Upper lobe of left lung (tissue), 6 donors: ENCODE measurements around the gene DCAF6. TPM values are rescaled to one million over a fixed set of nuclear protein-coding genes. Genes with fewer than 3 reads are reported as not detected.
A peak's percentile ranks its signal among the peaks of the same experiment; 100 is the strongest.

Experiments used
- ATAC-seq, 2 donors: fragments of 200-7000 bp; cut with Tn5 transposase; one replicate each; pipeline ENCODE4 v1.9.1; 2022; ENCODE audit warnings: mild to moderate bottlenecking in 2 of 2, moderate library complexity in 2 of 2; ENCODE audit not compliant: low FRiP score in 2 of 2
- DNase-seq, 2 donors: peaks; one replicate each; pipeline ENCODE4 v3.0.0-alpha.2; 2019 to 2020
- H3K27ac ChIP-seq, 4 donors: fragments of 200-600 bp; sonication (generic); one replicate each; pipeline ENCODE4 v1.5.1; 2016 to 2019
- H3K27me3 ChIP-seq, 4 donors: fragments of 200-600 bp; sonication (generic); one replicate each; pipeline ENCODE4 v1.5.1; 2017 to 2019
- H3K36me3 ChIP-seq, 4 donors: fragments of 200-600 bp; sonication (generic); one replicate each; pipeline ENCODE4 v1.5.1; 2016 to 2019
- H3K4me1 ChIP-seq, 4 donors: fragments of 200-600 bp; sonication (generic); one replicate each; pipeline ENCODE4 v1.5.1; 2018 to 2019
- H3K4me3 ChIP-seq, 4 donors: fragments of 200-600 bp; sonication (generic); one replicate each; pipeline ENCODE4 v1.5.1; 2017 to 2019; ENCODE audit warnings: mild to moderate bottlenecking in 2 of 4, moderate library complexity in 1 of 4
- H3K9me3 ChIP-seq, 4 donors: fragments of 200-600 bp; sonication (generic); one replicate each; pipeline ENCODE4 v1.5.1; 2018 to 2019
- CTCF ChIP-seq, 6 experiments: fragments of 450-650 bp in 4 of 6; fragments of 200-600 bp in 2 of 6; sonication (generic) in 2 of 6; IDR thresholded peaks; one replicate each; pipeline ENCODE4 v1.5.1; 2016 to 2019; ENCODE audit warnings: antibody characterized with exemption in 6 of 6
- EP300 ChIP-seq, 4 donors: sonication (generic); formaldehyde crosslinking; IDR thresholded peaks; one replicate each; pipeline ENCODE4 v1.5.1; 2017; ENCODE audit warnings: antibody characterized with exemption in 4 of 4, control low read depth in 2 of 4
- POLR2A ChIP-seq, 4 donors: fragments of 450-650 bp; IDR thresholded peaks; one replicate each; pipeline ENCODE4 v1.5.1; 2016 to 2017; ENCODE audit warnings: antibody characterized with exemption in 4 of 4, mild to moderate bottlenecking in 2 of 4
- POLR2AphosphoS5 ChIP-seq, 2 donors: sonication (generic); formaldehyde crosslinking; IDR thresholded peaks; one replicate each; pipeline ENCODE4 v1.5.1; 2017; ENCODE audit warnings: antibody characterized with exemption in 2 of 2
- WGBS, 2 donors: methylation state at CpG; one replicate each; pipeline ENCODE4 v1.1.5; 2017 to 2018; 5-methylcytosine and 5-hydroxymethylcytosine counted together
- total RNA-seq, 6 donors: library from RNA; depleted of rRNA in 4 of 6; stranded (reverse); fragments of >200 nt in 4 of 6; gene quantifications; one replicate each; pipeline versions ENCODE4 v1.1.0 to v1.2.1, GENCODE V29; 2016 to 2021
- donor health status: DM: no; HTN: no; CAD: no; lungs with moderate emphysema.
- donor health status: DM: no; HTN: yes; CAD: no; lungs with severe emphysema.

DCAF6 gene
- total RNA-seq, 6 donors from 2014 or later: 37.5 to 110 (median 55.5) TPM

GRCh38 chr1:167933788-167934187 is 2.7 kb upstream of the DCAF6 start:
- Histone ChIP-seq H3K36me3 (no peaks in the 10 kb centered on the region), H3K4me3 (peak overlapping the region in 1 of 4 donors; percentile 75), H3K27me3 (no peaks in the 10 kb centered on the region), H3K4me1 (peaks cover 15 to 38% (median 28%) of the 10 kb centered on the region in 4 donors), H3K9me3 (no peaks in the 10 kb centered on the region), H3K27ac (peak overlapping the region in 1 of 4 donors; percentile 97)
- 72 to 75% methylated on average over 4 of the region's 4 CpGs for WGBS, 2 donors
- DNase-seq: no peak
- ATAC-seq: no peak
- no peak for TF ChIP-seq POLR2AphosphoS5 (IDR thresholded peaks at IDR 0.05)
- no peak for TF ChIP-seq POLR2A (IDR thresholded peaks at IDR 0.05)
- no peak for TF ChIP-seq CTCF (IDR thresholded peaks at IDR 0.05)
- no peak for TF ChIP-seq EP300 (IDR thresholded peaks at IDR 0.05)

GRCh38 chr1:167934426-167935215 is 1.9 kb upstream of the DCAF6 start:
- 15 to 19% methylated on average over 4 of the region's 4 CpGs for whole genome bisulfite sequencing, 2 donors

GRCh38 chr1:167935216-167936067 is 1.0 kb upstream of the DCAF6 start:
- DNase-seq (peak in 1 of 2 donors; percentile 27), ATAC-seq (peak; percentile 22 to 25)
- peaks cover 15 to 40% (median 30%) of the 10 kb centered on the region in 4 donors for H3K4me1 ChIP-seq
- H3K9me3 ChIP-seq: no peaks in the 10 kb centered on the region
- TF ChIP-seq POLR2AphosphoS5 (IDR thresholded peaks at IDR 0.05): peak; percentile 69 to 93
- TF ChIP-seq EP300 (IDR thresholded peaks at IDR 0.05): no peak
- TF ChIP-seq POLR2A (IDR thresholded peaks at IDR 0.05): peak in 3 of 4 donors; percentile 63 to 86 (median 83)
- TF ChIP-seq CTCF (IDR thresholded peaks at IDR 0.05): no peak
- no peaks in the 10 kb centered on the region for H3K27me3 ChIP-seq
- 1% methylated on average over 10 to 28 of the region's 45 CpGs for WGBS, 2 donors
- no peaks in the 10 kb centered on the region for H3K36me3 ChIP-seq
- peak overlapping the region; percentile 93 to 99 (median 97) for H3K27ac ChIP-seq
- H3K4me3 ChIP-seq: peak overlapping the region; percentile 75 to 94 (median 82)

More at GRCh38 chr1:167934426-167935215, 1.9 kb upstream of the DCAF6 start:
- peaks cover 15 to 40% (median 30%) of the 10 kb centered on the region in 4 donors for H3K4me1 ChIP-seq
- H3K9me3 ChIP-seq: no peaks in the 10 kb centered on the region
- ATAC-seq (no peak), DNase-seq (no peak)
- H3K36me3 ChIP-seq: no peaks in the 10 kb centered on the region
- peak overlapping the region; percentile 93 to 99 (median 97) for H3K27ac ChIP-seq
- H3K27me3 ChIP-seq: no peaks in the 10 kb centered on the region
- TF ChIP-seq POLR2AphosphoS5 (IDR thresholded peaks at IDR 0.05) (no peak), POLR2A (IDR thresholded peaks at IDR 0.05) (no peak), EP300 (IDR thresholded peaks at IDR 0.05) (no peak)
- peak overlapping the region; percentile 75 to 94 (median 82) for H3K4me3 ChIP-seq

GRCh38 chr1:167936930-167937708 is 636 bp downstream of the DCAF6 start, which contains the start of gene MPC2:
Gene MPC2 (minus strand): TSS chr1:167937072. CDS start chr1:167935841, 1,231 bp downstream.
- 0% methylated on average over 16 to 47 of the region's 51 CpGs for WGBS, 2 donors
- peak; percentile 83 to 91 for DNase-seq
- ATAC-seq: peak; percentile 20 to 61
- H3K27ac ChIP-seq: peak within 1 kb of the TSS; percentile 93 to 99 (median 97)
- no peaks in the 10 kb centered on the region for H3K9me3 ChIP-seq
- peak within 1 kb of the TSS; percentile 75 to 94 (median 90) for H3K4me3 ChIP-seq
- H3K27me3 ChIP-seq: no peaks in the 10 kb centered on the region
- H3K36me3 ChIP-seq: no peaks in the 10 kb centered on the region
- H3K4me1 ChIP-seq: peaks cover 15 to 40% (median 30%) of the 10 kb centered on the region in 4 donors
- TF ChIP-seq POLR2A (IDR thresholded peaks at IDR 0.05): peak in 2 of 4 donors; percentile 41 to 59
- no peak for TF ChIP-seq EP300 (IDR thresholded peaks at IDR 0.05)
- TF ChIP-seq CTCF (IDR thresholded peaks at IDR 0.05): no peak
- TF ChIP-seq POLR2AphosphoS5 (IDR thresholded peaks at IDR 0.05): peak in 1 of 2 donors; percentile 65
